Measurements from ENCODE around the gene THSD7B.

Gene THSD7B

GRCh38 chr2:137444970-137445369, 679.6 kb downstream of the THSD7B start (continued):
- TF ChIP-seq, protein P1, sequence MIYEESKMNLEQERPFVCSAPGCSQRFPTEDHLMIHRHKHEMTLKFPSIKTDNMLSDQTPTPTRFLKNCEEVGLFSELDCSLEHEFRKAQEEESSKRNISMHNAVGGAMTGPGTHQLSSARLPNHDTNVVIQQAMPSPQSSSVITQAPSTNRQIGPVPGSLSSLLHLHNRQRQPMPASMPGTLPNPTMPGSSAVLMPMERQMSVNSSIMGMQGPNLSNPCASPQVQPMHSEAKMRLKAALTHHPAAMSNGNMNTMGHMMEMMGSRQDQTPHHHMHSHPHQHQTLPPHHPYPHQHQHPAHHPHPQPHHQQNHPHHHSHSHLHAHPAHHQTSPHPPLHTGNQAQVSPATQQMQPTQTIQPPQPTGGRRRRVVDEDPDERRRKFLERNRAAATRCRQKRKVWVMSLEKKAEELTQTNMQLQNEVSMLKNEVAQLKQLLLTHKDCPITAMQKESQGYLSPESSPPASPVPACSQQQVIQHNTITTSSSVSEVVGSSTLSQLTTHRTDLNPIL (CRISPR knock-in tag; IDR thresholded peaks at IDR 0.05; ENCODE audit: low read depth), result no peak
- no peak for TF ChIP-seq ESRRG (CRISPR knock-in tag; IDR thresholded peaks at IDR 0.05)

DNA sequence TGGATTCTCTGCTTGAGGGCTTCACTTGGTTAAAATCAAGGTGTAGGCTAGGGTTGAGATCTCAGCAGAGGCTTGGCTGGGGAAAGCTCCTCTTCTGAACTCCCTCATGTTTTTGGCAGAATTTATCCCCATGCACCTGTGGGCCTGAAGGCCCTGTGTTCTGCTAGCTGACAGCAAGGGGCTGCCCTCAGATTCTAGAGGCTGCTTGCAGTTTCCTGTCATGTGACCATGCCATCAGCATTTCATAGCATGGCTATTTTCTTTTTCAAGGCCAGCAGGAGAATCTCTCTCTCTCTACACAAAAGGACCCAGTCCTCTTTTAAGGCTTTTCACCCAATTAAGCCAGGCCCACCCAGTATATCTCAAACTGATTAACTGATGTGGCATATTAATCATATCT, 684.1 kb downstream of the THSD7B start:
- TF ChIP-seq POU6F1 (CRISPR knock-in tag; IDR thresholded peaks at IDR 0.05; ENCODE audit: borderline replicate concordance, low read depth), result no peak
- TF ChIP-seq ZC3H10 (CRISPR knock-in tag; IDR thresholded peaks at IDR 0.05), result no peak
- TF ChIP-seq CSRNP3 (CRISPR knock-in tag; IDR thresholded peaks at IDR 0.05), result no peak
- TF ChIP-seq ZFP3 (CRISPR knock-in tag; IDR thresholded peaks at IDR 0.05), result no peak
- TF ChIP-seq, protein P1 (CRISPR knock-in tag; IDR thresholded peaks at IDR 0.05; ENCODE audit: low read depth), result no peak
- no peak for TF ChIP-seq ESRRG (CRISPR knock-in tag; IDR thresholded peaks at IDR 0.05)
- no peak for TF ChIP-seq PPARA (CRISPR knock-in tag; IDR thresholded peaks at IDR 0.05; ENCODE audit: borderline replicate concordance)
- TF ChIP-seq CSDC2 (CRISPR knock-in tag; IDR thresholded peaks at IDR 0.05), result no peak
- no peak for TF ChIP-seq GLIS3 (CRISPR knock-in tag; IDR thresholded peaks at IDR 0.05)
- no peak for TF ChIP-seq SNAI2 (CRISPR knock-in tag; IDR thresholded peaks at IDR 0.05)
- TF ChIP-seq ARNTL (CRISPR knock-in tag; IDR thresholded peaks at IDR 0.05; ENCODE audit: borderline replicate concordance, low read depth), result no peak
- TF ChIP-seq ZNF70 (CRISPR knock-in tag; IDR thresholded peaks at IDR 0.05), result no peak
- no peak for TF ChIP-seq ZNF565 (CRISPR knock-in tag; conservative IDR thresholded peaks at IDR 0.05; ENCODE audit: low read depth)
- TF ChIP-seq TOX (CRISPR knock-in tag; IDR thresholded peaks at IDR 0.05; ENCODE audit: borderline replicate concordance), result no peak
- TF ChIP-seq ZFP30 (CRISPR knock-in tag; IDR thresholded peaks at IDR 0.05), result no peak
- no peak for ATAC-seq

DNA sequence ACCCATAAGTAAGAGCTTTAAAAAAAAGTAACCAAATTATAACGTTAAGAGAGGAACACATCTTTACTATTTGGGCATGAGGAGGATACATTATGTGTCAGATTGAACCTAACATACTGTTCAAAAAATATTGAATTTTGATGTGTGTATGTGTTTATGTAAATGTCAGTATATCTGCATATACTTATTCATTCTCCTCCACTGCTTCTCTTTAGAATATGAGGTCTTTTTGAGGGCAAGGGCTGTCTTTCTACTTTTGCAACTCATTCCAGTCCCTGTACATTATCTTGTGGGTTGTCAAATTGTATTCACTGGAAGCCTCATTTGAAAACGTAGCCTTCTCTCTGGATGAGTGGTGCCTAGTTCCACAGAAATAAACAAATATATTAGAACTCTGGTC, 689.5 kb downstream of the THSD7B start:
- ATAC-seq, result no peak
- TF ChIP-seq GLIS3 (CRISPR knock-in tag; IDR thresholded peaks at IDR 0.05) (no peak), ZNF70 (CRISPR knock-in tag; IDR thresholded peaks at IDR 0.05) (no peak), ZFP3 (CRISPR knock-in tag; IDR thresholded peaks at IDR 0.05) (no peak), ARNTL (CRISPR knock-in tag; IDR thresholded peaks at IDR 0.05; ENCODE audit: borderline replicate concordance, low read depth) (no peak), ZC3H10 (CRISPR knock-in tag; IDR thresholded peaks at IDR 0.05) (no peak), PPARA (CRISPR knock-in tag; IDR thresholded peaks at IDR 0.05; ENCODE audit: borderline replicate concordance) (no peak), ESRRG (CRISPR knock-in tag; IDR thresholded peaks at IDR 0.05) (no peak), SNAI2 (CRISPR knock-in tag; IDR thresholded peaks at IDR 0.05) (no peak), BACH2 (CRISPR knock-in tag; IDR thresholded peaks at IDR 0.05; ENCODE audit: borderline replicate concordance) (no peak), CSDC2 (CRISPR knock-in tag; IDR thresholded peaks at IDR 0.05) (no peak), TOX (CRISPR knock-in tag; IDR thresholded peaks at IDR 0.05; ENCODE audit: borderline replicate concordance) (no peak), TCF4 (CRISPR knock-in tag; IDR thresholded peaks at IDR 0.05; ENCODE audit: borderline replicate concordance) (no peak), POU6F1 (CRISPR knock-in tag; IDR thresholded peaks at IDR 0.05; ENCODE audit: borderline replicate concordance, low read depth) (no peak), ISL1 (CRISPR knock-in tag; IDR thresholded peaks at IDR 0.05) (no peak)
- TF ChIP-seq, protein P2, sequence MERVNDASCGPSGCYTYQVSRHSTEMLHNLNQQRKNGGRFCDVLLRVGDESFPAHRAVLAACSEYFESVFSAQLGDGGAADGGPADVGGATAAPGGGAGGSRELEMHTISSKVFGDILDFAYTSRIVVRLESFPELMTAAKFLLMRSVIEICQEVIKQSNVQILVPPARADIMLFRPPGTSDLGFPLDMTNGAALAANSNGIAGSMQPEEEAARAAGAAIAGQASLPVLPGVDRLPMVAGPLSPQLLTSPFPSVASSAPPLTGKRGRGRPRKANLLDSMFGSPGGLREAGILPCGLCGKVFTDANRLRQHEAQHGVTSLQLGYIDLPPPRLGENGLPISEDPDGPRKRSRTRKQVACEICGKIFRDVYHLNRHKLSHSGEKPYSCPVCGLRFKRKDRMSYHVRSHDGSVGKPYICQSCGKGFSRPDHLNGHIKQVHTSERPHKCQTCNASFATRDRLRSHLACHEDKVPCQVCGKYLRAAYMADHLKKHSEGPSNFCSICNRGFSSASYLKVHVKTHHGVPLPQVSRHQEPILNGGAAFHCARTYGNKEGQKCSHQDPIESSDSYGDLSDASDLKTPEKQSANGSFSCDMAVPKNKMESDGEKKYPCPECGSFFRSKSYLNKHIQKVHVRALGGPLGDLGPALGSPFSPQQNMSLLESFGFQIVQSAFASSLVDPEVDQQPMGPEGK (CRISPR knock-in tag; IDR thresholded peaks at IDR 0.05; ENCODE audit: borderline replicate concordance), result no peak
- TF ChIP-seq, protein P3, sequence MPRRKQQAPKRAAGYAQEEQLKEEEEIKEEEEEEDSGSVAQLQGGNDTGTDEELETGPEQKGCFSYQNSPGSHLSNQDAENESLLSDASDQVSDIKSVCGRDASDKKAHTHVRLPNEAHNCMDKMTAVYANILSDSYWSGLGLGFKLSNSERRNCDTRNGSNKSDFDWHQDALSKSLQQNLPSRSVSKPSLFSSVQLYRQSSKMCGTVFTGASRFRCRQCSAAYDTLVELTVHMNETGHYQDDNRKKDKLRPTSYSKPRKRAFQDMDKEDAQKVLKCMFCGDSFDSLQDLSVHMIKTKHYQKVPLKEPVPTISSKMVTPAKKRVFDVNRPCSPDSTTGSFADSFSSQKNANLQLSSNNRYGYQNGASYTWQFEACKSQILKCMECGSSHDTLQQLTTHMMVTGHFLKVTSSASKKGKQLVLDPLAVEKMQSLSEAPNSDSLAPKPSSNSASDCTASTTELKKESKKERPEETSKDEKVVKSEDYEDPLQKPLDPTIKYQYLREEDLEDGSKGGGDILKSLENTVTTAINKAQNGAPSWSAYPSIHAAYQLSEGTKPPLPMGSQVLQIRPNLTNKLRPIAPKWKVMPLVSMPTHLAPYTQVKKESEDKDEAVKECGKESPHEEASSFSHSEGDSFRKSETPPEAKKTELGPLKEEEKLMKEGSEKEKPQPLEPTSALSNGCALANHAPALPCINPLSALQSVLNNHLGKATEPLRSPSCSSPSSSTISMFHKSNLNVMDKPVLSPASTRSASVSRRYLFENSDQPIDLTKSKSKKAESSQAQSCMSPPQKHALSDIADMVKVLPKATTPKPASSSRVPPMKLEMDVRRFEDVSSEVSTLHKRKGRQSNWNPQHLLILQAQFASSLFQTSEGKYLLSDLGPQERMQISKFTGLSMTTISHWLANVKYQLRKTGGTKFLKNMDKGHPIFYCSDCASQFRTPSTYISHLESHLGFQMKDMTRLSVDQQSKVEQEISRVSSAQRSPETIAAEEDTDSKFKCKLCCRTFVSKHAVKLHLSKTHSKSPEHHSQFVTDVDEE (CRISPR knock-in tag; IDR thresholded peaks at IDR 0.05), result no peak
- TF ChIP-seq, protein P1 (CRISPR knock-in tag; IDR thresholded peaks at IDR 0.05; ENCODE audit: low read depth), result no peak

All from SK-N-SH treated with all-trans-retinoic acid at 6 μM for 48 hours (cell line).